ENCODE measurements around the gene SOX2. TPM values are rescaled to one million over a fixed set of nuclear protein-coding genes. Genes with fewer than 3 reads are reported as not detected.
"Not testable (repeated sequence)": the region's sequence is repeated elsewhere in the genome, so short reads cannot be mapped to it uniquely, and the experiment has no call there.

The SOX2 gene
- polyA plus RNA-seq, 1 donor from 2014 or later: 7.5 TPM

GRCh38 chr3:181764033-181764432, 52.3 kb downstream of the SOX2 start:
- H3K9ac ChIP-seq (ENCODE audit: low read length); H3K27me3 ChIP-seq (ENCODE audit: insufficient read depth, low read depth, low read length); H3K9me3 ChIP-seq (ENCODE audit: low read length); H3K27ac ChIP-seq (ENCODE audit: low read length); H3F3A ChIP-seq (ENCODE audit: insufficient read depth, low read length, poor library complexity, severe bottlenecking); H3K36me3 ChIP-seq (ENCODE audit: insufficient read depth, low read length); H3K4me2 ChIP-seq (ENCODE audit: low read length); H3K79me2 ChIP-seq (replicated peaks; ENCODE audit: insufficient read depth, low read length); H2AFZ ChIP-seq (ENCODE audit: low read depth, low read length); H3K4me3 ChIP-seq (ENCODE audit: low read length); H4K20me1 ChIP-seq (ENCODE audit: insufficient read depth); H3K9me2 ChIP-seq (ENCODE audit: insufficient read depth, low read length): not testable (repeated sequence)

Small RNA genes within 50 kb of the gene (small RNA-seq; reads per million reads assigned to genes)
- 0 reads per million in 3 experiments for gene RF01954
